ENCODE data around the gene MYH10. TPM values are rescaled to one million over a fixed set of nuclear protein-coding genes. Genes with fewer than 3 reads are reported as not detected.

MYH10 gene
- total and polyA plus RNA-seq, 4 donors = 86.0 to 121 (median 106) TPM

GRCh38 chr17:8506145-8506544, 124.4 kb downstream of the MYH10 start:
- no peaks in the 10 kb centered on the region for H3K27me3 ChIP-seq (ENCODE audit: control insufficient read depth, insufficient read depth, low read length)
- no peaks in the 10 kb centered on the region for H3K9me3 ChIP-seq (ENCODE audit: control insufficient read depth, insufficient read depth, low read length)
- H3K4me3 ChIP-seq (ENCODE audit: low read depth, low read length) = no peak overlapping the region
- H3K27ac ChIP-seq (ENCODE audit: low read depth, low read length) = no peak overlapping the region
- peaks cover 59% of the 10 kb centered on the region for H3K36me3 ChIP-seq (ENCODE audit: control insufficient read depth, insufficient read depth, low read length)
- DNase-seq (ENCODE audit: low read depth in 4 of 6, low spot score in 6 of 6) = no peak
- 85% methylated on average over 14 of the region's 14 CpGs for WGBS (ENCODE audit: insufficient coverage)
- no peaks in the 10 kb centered on the region for H3K4me1 ChIP-seq (ENCODE audit: control insufficient read depth, insufficient read depth, low read length)

DNA sequence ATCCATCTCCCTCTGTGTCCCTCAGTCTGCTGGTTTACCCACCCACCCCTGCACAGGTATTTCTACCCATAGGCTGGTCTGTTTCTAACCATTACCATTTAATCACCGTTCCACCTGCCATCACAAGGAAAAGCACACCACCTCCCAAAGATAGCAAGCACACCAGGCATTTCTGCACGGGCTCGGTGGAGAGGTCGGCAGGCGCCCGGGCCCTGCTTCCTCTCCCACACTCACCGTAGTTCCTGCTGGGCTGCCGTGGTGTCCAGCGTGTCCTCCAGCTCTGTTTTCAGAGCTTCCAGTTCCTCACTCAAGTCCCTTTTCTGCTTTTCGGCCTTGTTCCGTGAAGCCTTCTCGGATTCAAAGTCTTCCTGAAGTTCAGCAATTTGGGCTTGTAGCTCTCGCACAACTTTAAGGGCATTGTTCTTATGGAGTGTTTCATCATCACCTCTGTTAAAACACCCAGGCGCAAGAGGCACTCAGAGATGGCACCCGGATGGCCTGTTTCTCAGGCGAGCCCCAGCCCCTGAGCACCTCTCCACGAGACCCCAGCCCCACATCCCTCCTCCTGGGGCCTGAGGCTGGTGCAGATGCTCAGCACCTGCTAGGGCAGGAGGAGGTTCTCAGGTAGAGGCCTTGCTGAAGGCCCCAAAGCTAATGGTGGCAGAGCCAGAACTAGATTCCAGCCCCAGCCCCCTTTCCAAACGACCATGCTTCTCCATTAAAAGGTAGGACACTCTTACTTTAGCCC, 125.9 kb downstream of the MYH10 start:
- H3K4me1 ChIP-seq (ENCODE audit: control insufficient read depth, insufficient read depth, low read length) = no peaks in the 10 kb centered on the region
- no peak overlapping the region for H3K4me3 ChIP-seq (ENCODE audit: low read depth, low read length)
- 97% methylated on average over 12 of the region's 18 CpGs for WGBS (ENCODE audit: insufficient coverage)
- no peaks in the 10 kb centered on the region for H3K9me3 ChIP-seq (ENCODE audit: control insufficient read depth, insufficient read depth, low read length)
- no peak overlapping the region for H3K27ac ChIP-seq (ENCODE audit: low read depth, low read length)
- peaks cover 67% of the 10 kb centered on the region for H3K36me3 ChIP-seq (ENCODE audit: control insufficient read depth, insufficient read depth, low read length)
- no peaks in the 10 kb centered on the region for H3K27me3 ChIP-seq (ENCODE audit: control insufficient read depth, insufficient read depth, low read length)
- no peak for DNase-seq (ENCODE audit: low read depth in 4 of 6, low spot score in 6 of 6)

GRCh38 chr17:8503807-8504206, 126.7 kb downstream of the MYH10 start:
- Histone ChIP-seq H3K27ac (ENCODE audit: low read depth, low read length) (no peak overlapping the region), H3K4me3 (ENCODE audit: low read depth, low read length) (no peak overlapping the region), H3K36me3 (ENCODE audit: control insufficient read depth, insufficient read depth, low read length) (peaks cover 70% of the 10 kb centered on the region), H3K27me3 (ENCODE audit: control insufficient read depth, insufficient read depth, low read length) (no peaks in the 10 kb centered on the region), H3K4me1 (ENCODE audit: control insufficient read depth, insufficient read depth, low read length) (no peaks in the 10 kb centered on the region), H3K9me3 (ENCODE audit: control insufficient read depth, insufficient read depth, low read length) (no peaks in the 10 kb centered on the region)
- no peak for DNase-seq (ENCODE audit: low read depth in 4 of 6, low spot score in 6 of 6)
- 74% methylated on average over 9 of the region's 9 CpGs for WGBS (ENCODE audit: insufficient coverage)

DNA sequence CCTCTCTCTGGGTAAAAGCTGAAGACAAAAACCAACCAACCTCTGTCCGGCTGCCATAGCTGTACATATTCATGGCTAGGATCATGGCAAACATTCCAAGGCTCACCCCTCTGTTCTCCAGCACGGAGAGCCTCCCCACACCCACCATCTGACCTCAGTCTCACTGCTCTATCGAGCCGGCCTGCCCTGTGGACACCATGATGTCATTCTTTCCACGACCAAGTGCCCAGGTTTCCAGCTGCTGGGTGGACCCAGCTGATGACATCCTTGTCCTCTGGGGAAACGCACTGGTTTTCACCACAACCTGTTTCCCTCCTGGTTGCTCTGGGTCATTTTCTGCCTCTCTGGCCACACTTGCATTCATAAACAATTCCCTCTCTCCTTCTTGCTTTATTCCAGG, 127.2 kb downstream of the MYH10 start:
- 85% methylated on average over 6 of the region's 6 CpGs for WGBS (ENCODE audit: insufficient coverage)
- DNase-seq (ENCODE audit: low read depth in 4 of 6, low spot score in 6 of 6) = no peak
- Histone ChIP-seq H3K4me1 (ENCODE audit: control insufficient read depth, insufficient read depth, low read length) (no peaks in the 10 kb centered on the region), H3K4me3 (ENCODE audit: low read depth, low read length) (no peak overlapping the region), H3K36me3 (ENCODE audit: control insufficient read depth, insufficient read depth, low read length) (peaks cover 74% of the 10 kb centered on the region), H3K9me3 (ENCODE audit: control insufficient read depth, insufficient read depth, low read length) (no peaks in the 10 kb centered on the region), H3K27ac (ENCODE audit: low read depth, low read length) (no peak overlapping the region), H3K27me3 (ENCODE audit: control insufficient read depth, insufficient read depth, low read length) (no peaks in the 10 kb centered on the region)

DNA sequence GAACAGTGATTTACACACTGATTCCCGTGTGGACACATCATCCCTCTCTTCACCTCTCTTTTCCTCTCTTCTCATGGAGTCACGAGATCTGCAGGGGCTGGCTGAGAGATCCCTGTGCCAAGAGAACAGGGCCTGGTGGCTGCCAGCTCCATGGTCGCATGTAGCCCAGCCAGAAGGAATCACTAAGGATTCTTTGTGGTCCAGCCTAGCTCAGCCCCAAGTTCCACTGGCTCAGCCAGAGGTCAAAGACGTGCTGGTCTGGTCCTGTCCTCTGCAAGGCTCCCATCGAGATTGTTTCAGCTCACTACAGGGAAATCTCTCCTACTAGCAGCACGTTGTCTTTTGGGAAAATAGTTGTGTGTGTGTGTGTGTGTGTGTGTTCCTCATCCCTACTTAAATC, 128.4 kb downstream of the MYH10 start:
- WGBS (ENCODE audit: insufficient coverage) = 88% methylated on average over 3 of the region's 6 CpGs
- no peak overlapping the region for H3K27ac ChIP-seq (ENCODE audit: low read depth, low read length)
- H3K4me1 ChIP-seq (ENCODE audit: control insufficient read depth, insufficient read depth, low read length) = no peaks in the 10 kb centered on the region
- H3K36me3 ChIP-seq (ENCODE audit: control insufficient read depth, insufficient read depth, low read length) = peaks cover 73% of the 10 kb centered on the region
- H3K9me3 ChIP-seq (ENCODE audit: control insufficient read depth, insufficient read depth, low read length) = no peaks in the 10 kb centered on the region
- H3K27me3 ChIP-seq (ENCODE audit: control insufficient read depth, insufficient read depth, low read length) = no peaks in the 10 kb centered on the region
- H3K4me3 ChIP-seq (ENCODE audit: low read depth, low read length) = no peak overlapping the region
- no peak for DNase-seq (ENCODE audit: low read depth in 4 of 6, low spot score in 6 of 6)

GRCh38 chr17:8500609-8501008, 129.9 kb downstream of the MYH10 start:
- no peak overlapping the region for H3K27ac ChIP-seq (ENCODE audit: low read depth, low read length)
- H3K27me3 ChIP-seq (ENCODE audit: control insufficient read depth, insufficient read depth, low read length) = no peaks in the 10 kb centered on the region
- 89% methylated on average over 7 of the region's 8 CpGs for WGBS (ENCODE audit: insufficient coverage)
- H3K9me3 ChIP-seq (ENCODE audit: control insufficient read depth, insufficient read depth, low read length) = no peaks in the 10 kb centered on the region
- H3K36me3 ChIP-seq (ENCODE audit: control insufficient read depth, insufficient read depth, low read length) = peaks cover 77% of the 10 kb centered on the region
- H3K4me3 ChIP-seq (ENCODE audit: low read depth, low read length) = no peak overlapping the region
- H3K4me1 ChIP-seq (ENCODE audit: control insufficient read depth, insufficient read depth, low read length) = no peaks in the 10 kb centered on the region
- no peak for DNase-seq (ENCODE audit: low read depth in 4 of 6, low spot score in 6 of 6)

GRCh38 chr17:8499614-8500013, 130.9 kb downstream of the MYH10 start:
- no peaks in the 10 kb centered on the region for H3K4me1 ChIP-seq (ENCODE audit: control insufficient read depth, insufficient read depth, low read length)
- WGBS (ENCODE audit: insufficient coverage) = 90% methylated on average over 2 of the region's 5 CpGs
- H3K36me3 ChIP-seq (ENCODE audit: control insufficient read depth, insufficient read depth, low read length) = peaks cover 79% of the 10 kb centered on the region
- DNase-seq (ENCODE audit: low read depth in 4 of 6, low spot score in 6 of 6) = no peak
- H3K9me3 ChIP-seq (ENCODE audit: control insufficient read depth, insufficient read depth, low read length) = no peaks in the 10 kb centered on the region
- H3K4me3 ChIP-seq (ENCODE audit: low read depth, low read length) = no peak overlapping the region
- H3K27me3 ChIP-seq (ENCODE audit: control insufficient read depth, insufficient read depth, low read length) = no peaks in the 10 kb centered on the region
- H3K27ac ChIP-seq (ENCODE audit: low read depth, low read length) = no peak overlapping the region

GRCh38 chr17:8499171-8499570, 131.4 kb downstream of the MYH10 start:
- Histone ChIP-seq H3K4me1 (ENCODE audit: control insufficient read depth, insufficient read depth, low read length) (no peaks in the 10 kb centered on the region), H3K36me3 (ENCODE audit: control insufficient read depth, insufficient read depth, low read length) (peaks cover 78% of the 10 kb centered on the region), H3K27ac (ENCODE audit: low read depth, low read length) (no peak overlapping the region), H3K27me3 (ENCODE audit: control insufficient read depth, insufficient read depth, low read length) (no peaks in the 10 kb centered on the region), H3K4me3 (ENCODE audit: low read depth, low read length) (no peak overlapping the region), H3K9me3 (ENCODE audit: control insufficient read depth, insufficient read depth, low read length) (no peaks in the 10 kb centered on the region)
- WGBS (ENCODE audit: insufficient coverage) = 98% methylated on average over 7 of the region's 9 CpGs
- no peak for DNase-seq (ENCODE audit: low read depth in 4 of 6, low spot score in 6 of 6)

DNA sequence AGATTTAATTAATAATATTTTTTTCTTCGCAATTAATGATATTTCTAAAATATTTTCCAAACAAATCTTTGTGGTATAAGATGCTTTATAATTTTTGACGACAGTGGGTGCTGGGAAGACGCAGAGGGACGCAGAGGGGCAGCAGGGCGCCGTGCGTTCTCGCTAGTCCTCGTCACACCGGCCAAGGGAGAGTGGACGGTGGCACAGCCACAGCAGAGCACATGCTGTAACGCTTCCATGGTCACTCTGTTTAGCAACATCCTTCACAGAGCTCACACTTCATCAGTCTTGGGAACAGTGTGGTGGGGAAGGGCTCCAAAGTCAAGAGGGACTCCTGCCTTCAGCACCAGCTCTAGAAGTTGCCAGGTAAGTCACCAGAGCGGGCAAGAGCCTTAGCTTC, 134.4 kb downstream of the MYH10 start:
- Histone ChIP-seq H3K27ac (ENCODE audit: low read depth, low read length) (no peak overlapping the region), H3K9me3 (ENCODE audit: control insufficient read depth, insufficient read depth, low read length) (no peaks in the 10 kb centered on the region), H3K4me3 (ENCODE audit: low read depth, low read length) (no peak overlapping the region), H3K36me3 (ENCODE audit: control insufficient read depth, insufficient read depth, low read length) (peaks cover 91% of the 10 kb centered on the region), H3K27me3 (ENCODE audit: control insufficient read depth, insufficient read depth, low read length) (no peaks in the 10 kb centered on the region), H3K4me1 (ENCODE audit: control insufficient read depth, insufficient read depth, low read length) (no peaks in the 10 kb centered on the region)
- no peak for DNase-seq (ENCODE audit: low read depth in 4 of 6, low spot score in 6 of 6)
- WGBS (ENCODE audit: insufficient coverage) = 88% methylated on average over 8 of the region's 13 CpGs

DNA sequence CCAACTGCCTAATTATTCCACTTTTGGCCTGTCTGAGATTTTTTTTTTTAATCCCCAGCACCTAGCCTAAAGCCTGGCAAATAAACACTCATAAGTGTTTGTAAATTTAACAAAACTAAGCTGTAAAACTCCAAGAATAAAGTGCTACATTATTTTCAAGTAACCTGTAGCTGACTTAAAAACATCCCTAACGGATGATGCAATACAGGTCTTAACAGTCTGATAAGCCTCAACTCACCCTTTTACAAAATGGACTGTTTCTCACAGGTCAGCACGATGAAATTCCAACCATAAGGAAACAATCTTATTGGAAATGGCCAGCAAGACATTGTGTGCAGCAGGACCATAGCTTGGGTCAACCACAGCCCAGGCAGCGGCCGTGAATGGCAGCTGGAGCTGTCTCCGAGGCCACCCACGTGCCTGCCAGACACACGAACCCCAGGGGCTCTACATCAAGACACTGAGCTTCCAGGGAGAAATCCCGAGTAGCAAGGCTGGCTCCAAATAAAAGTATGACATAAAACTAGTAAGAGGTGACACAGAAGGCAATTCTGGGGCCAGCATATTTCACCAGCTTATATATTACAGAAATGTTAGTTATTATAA, 135.9 kb downstream of the MYH10 start:
- DNase-seq (ENCODE audit: low read depth in 4 of 6, low spot score in 6 of 6) = no peak
- Histone ChIP-seq H3K27me3 (ENCODE audit: control insufficient read depth, insufficient read depth, low read length) (no peaks in the 10 kb centered on the region), H3K4me3 (ENCODE audit: low read depth, low read length) (no peak overlapping the region), H3K36me3 (ENCODE audit: control insufficient read depth, insufficient read depth, low read length) (peaks cover 87% of the 10 kb centered on the region), H3K4me1 (ENCODE audit: control insufficient read depth, insufficient read depth, low read length) (no peaks in the 10 kb centered on the region), H3K27ac (ENCODE audit: low read depth, low read length) (no peak overlapping the region), H3K9me3 (ENCODE audit: control insufficient read depth, insufficient read depth, low read length) (no peaks in the 10 kb centered on the region)
- WGBS (ENCODE audit: insufficient coverage) = 86% methylated on average over 5 of the region's 8 CpGs
